H1 (cell line): ENCODE measurements around the gene CRYAB. TPM values are rescaled to one million over a fixed set of nuclear protein-coding genes. Genes with fewer than 3 reads are reported as not detected.

Experiments
- CTCF ChIA-PET: fragments of 300-600 bp; sonication (Branson Sonifier 250); formaldehyde crosslinking; loops from one replicate; lab custom pipeline; 2021; ENCODE audit not compliant: partially characterized antibody; lab: Charles Lee
- POLR2A ChIA-PET: fragments of 300-600 bp; sonication (Branson Sonifier 250); formaldehyde crosslinking; loops from one replicate; lab custom pipeline; 2021; ENCODE audit warnings: inconsistent platforms; ENCODE audit not compliant: partially characterized antibody; lab: Charles Lee
- DNase-seq, 2 experiments: peaks; one replicate each; pipeline versions ENCODE4 v3.0.0 to v3.0.0-alpha.2; 2010 to 2022; ENCODE audit warnings: low spot score in 2 of 2, low read depth in 1 of 2, mixed read lengths in 1 of 2
- FAIRE-seq: peaks from 2 replicates; lab custom pipeline; 2011; peaks lifted over from hg19 to GRCh38; lab: Jason Lieb, UNC
- H2AFZ ChIP-seq: 2 replicates; pipeline ENCODE4 v1.8.1; 2012; ENCODE audit warnings: low read length, inconsistent platforms
- H2AK5ac ChIP-seq: 2 replicates; pipeline ENCODE4 v1.6.1; 2013; ENCODE audit warnings: low read depth, low read length
- H2BK120ac ChIP-seq: replicated peaks from 2 replicates; pipeline ENCODE3; 2013; ENCODE audit warnings: low read depth, low read length, inconsistent platforms
- H2BK12ac ChIP-seq: 2 replicates; pipeline ENCODE4 v1.6.1; 2013; ENCODE audit warnings: low read depth, low read length
- H2BK15ac ChIP-seq: 2 replicates; pipeline ENCODE4 v1.6.1; 2013; ENCODE audit warnings: low read length
- H2BK20ac ChIP-seq: 2 replicates; pipeline ENCODE4 v1.6.1; 2013; ENCODE audit warnings: low read length
- H2BK5ac ChIP-seq: 2 replicates; pipeline ENCODE4 v1.6.1; 2013; ENCODE audit warnings: low read depth, low read length
- H3K14ac ChIP-seq: 2 replicates; pipeline ENCODE4 v1.6.1; 2013; ENCODE audit warnings: inconsistent platforms; ENCODE audit not compliant: insufficient read length
- H3K18ac ChIP-seq: 2 replicates; pipeline ENCODE4 v1.6.1; 2013; ENCODE audit warnings: low read length; ENCODE audit errors: extremely low read depth
- H3K23ac ChIP-seq: 2 replicates; pipeline ENCODE4 v1.6.1; 2013; ENCODE audit warnings: inconsistent platforms; ENCODE audit not compliant: insufficient read length
- H3K23me2 ChIP-seq: 2 replicates; pipeline ENCODE4 v1.6.1; 2013; ENCODE audit warnings: low read depth, low read length
- H3K27ac ChIP-seq: 2 replicates; pipeline ENCODE4 v1.6.1; 2011; ENCODE audit warnings: low read depth, low read length, inconsistent platforms
- H3K27me3 ChIP-seq, 4 experiments: replicated peaks in 1 of 4; 1 replicate in 1 of 4; 2 replicates in 3 of 4; pipeline versions ENCODE4 v1.6.1 to v1.8.1; 2011 to 2013; ENCODE audit warnings: low read length in 3 of 4, mild to moderate bottlenecking in 3 of 4, inconsistent platforms in 2 of 4, mixed read lengths in 2 of 4, moderate library complexity in 1 of 4; ENCODE audit not compliant: control insufficient read depth in 3 of 4, insufficient read depth in 3 of 4; ENCODE audit errors: extremely low read depth in 1 of 4
- H3K36me3 ChIP-seq, 4 experiments: 2 replicates each; pipeline versions ENCODE4 v1.6.1 to v1.8.1; 2011 to 2013; ENCODE audit warnings: mild to moderate bottlenecking in 4 of 4, low read length in 3 of 4, moderate library complexity in 2 of 4, control low read depth in 1 of 4, inconsistent platforms in 1 of 4; ENCODE audit not compliant: insufficient read depth in 4 of 4, control insufficient read depth in 2 of 4
- H3K4ac ChIP-seq: replicated peaks from 2 replicates; pipeline ENCODE3; 2013; ENCODE audit warnings: low read length, low read depth, mixed read lengths, inconsistent platforms; ENCODE audit not compliant: insufficient read length
- H3K4me1 ChIP-seq, 4 experiments: replicated peaks in 1 of 4; 1 replicate in 1 of 4; 2 replicates in 3 of 4; pipeline versions ENCODE4 v1.6.1 to v1.8.1; 2011 to 2013; ENCODE audit warnings: low read length in 3 of 4, inconsistent platforms in 2 of 4, mixed read lengths in 1 of 4; ENCODE audit not compliant: insufficient read depth in 4 of 4, control insufficient read depth in 3 of 4
- H3K4me2 ChIP-seq, 2 experiments: 2 replicates each; pipeline versions ENCODE4 v1.6.1 to v1.8.1; 2011 to 2013; ENCODE audit warnings: low read depth in 2 of 2, low read length in 2 of 2, control low read depth in 1 of 2, inconsistent platforms in 1 of 2, mild to moderate bottlenecking in 1 of 2; ENCODE audit not compliant: insufficient read depth in 1 of 2
- H3K4me3 ChIP-seq, 4 experiments: fragments of 200-600, 300-600 bp in 1 of 4; sonication (generic), shearing (Covaris generic), sonication (Bioruptor Twin) in 1 of 4; 2 replicates each; pipeline versions ENCODE4 v1.5.1 to v1.8.1; 2011 to 2016; ENCODE audit warnings: low read length in 4 of 4, low read depth in 3 of 4, control low read depth in 2 of 4, inconsistent platforms in 2 of 4, mild to moderate bottlenecking in 2 of 4, mixed read lengths in 1 of 4, moderate library complexity in 1 of 4; ENCODE audit not compliant: insufficient read depth in 2 of 4; ENCODE audit errors: extremely low read depth in 1 of 4
- H3K56ac ChIP-seq: replicated peaks from 2 replicates; pipeline ENCODE3; 2013; ENCODE audit warnings: low read depth, mild to moderate bottlenecking, mixed read lengths, low read length, inconsistent platforms; ENCODE audit not compliant: insufficient read length
- H3K79me1 ChIP-seq: 2 replicates; pipeline ENCODE4 v1.6.1; 2013; ENCODE audit warnings: low read depth, low read length, control low read depth
- H3K79me2 ChIP-seq, 2 experiments: 2 replicates each; pipeline versions ENCODE4 v1.6.1 to v1.8.1; 2012 to 2013; ENCODE audit warnings: low read length in 2 of 2, mild to moderate bottlenecking in 2 of 2, inconsistent platforms in 1 of 2; ENCODE audit not compliant: insufficient read depth in 2 of 2, control insufficient read depth in 1 of 2
- H3K9ac ChIP-seq, 4 experiments: replicated peaks in 1 of 4; 1 replicate in 1 of 4; 2 replicates in 3 of 4; pipeline versions ENCODE4 v1.6.1 to v1.8.1; 2011 to 2013; ENCODE audit warnings: low read depth in 3 of 4, low read length in 3 of 4, control low read depth in 2 of 4, mild to moderate bottlenecking in 2 of 4, moderate library complexity in 2 of 4, inconsistent platforms in 1 of 4; ENCODE audit errors: extremely low read depth in 1 of 4
- H3K9me3 ChIP-seq, 2 experiments: 2 replicates each; pipeline versions ENCODE4 v1.6.1 to v1.8.1; 2012 to 2013; ENCODE audit warnings: mild to moderate bottlenecking in 2 of 2, moderate library complexity in 2 of 2, control low read depth in 1 of 2, inconsistent platforms in 1 of 2, low read depth in 1 of 2, low read length in 1 of 2, mixed read lengths in 1 of 2; ENCODE audit not compliant: insufficient read depth in 2 of 2
- H4K20me1 ChIP-seq, 2 experiments: replicated peaks in 1 of 2; 2 replicates each; pipeline versions ENCODE3 to v1.8.1; 2011 to 2013; ENCODE audit warnings: inconsistent platforms in 2 of 2, low read length in 2 of 2, mild to moderate bottlenecking in 1 of 2; ENCODE audit not compliant: insufficient read depth in 2 of 2, control insufficient read depth in 1 of 2
- H4K5ac ChIP-seq: 2 replicates; pipeline ENCODE4 v1.6.1; 2013; ENCODE audit warnings: low read length, low read depth, mixed read lengths, inconsistent platforms; ENCODE audit not compliant: insufficient read length
- H4K8ac ChIP-seq: 2 replicates; pipeline ENCODE4 v1.8.0; 2013; ENCODE audit warnings: mild to moderate bottlenecking, moderate library complexity, low read length, inconsistent platforms; ENCODE audit not compliant: insufficient read depth; ENCODE audit errors: extremely low read depth
- H4K91ac ChIP-seq: replicated peaks from 2 replicates; pipeline ENCODE3; 2013; ENCODE audit warnings: low read length, mixed read lengths, inconsistent platforms; ENCODE audit not compliant: insufficient read length
- CBX5 ChIP-seq: fragments of 300-800, 300-1000 bp; sonication (generic); IDR thresholded peaks from 2 replicates; pipeline ENCODE4 v1.7.1; 2016; ENCODE audit warnings: antibody characterized with exemption, low read length, low read depth
- CHD2 ChIP-seq: IDR thresholded peaks from 2 replicates; pipeline ENCODE4 v1.6.1; 2012; ENCODE audit warnings: low read length, improper control_type of control experiment
- CTCF ChIP-seq, 3 experiments: IDR thresholded peaks; 1 replicate in 2 of 3; 2 replicates in 1 of 3; pipeline versions ENCODE4 v1.5.1 to v1.6.1; 2011; ENCODE audit warnings: low read length in 3 of 3, mild to moderate bottlenecking in 3 of 3, inconsistent platforms in 2 of 3, low read depth in 1 of 3, moderate library complexity in 1 of 3; ENCODE audit not compliant: insufficient read depth in 1 of 3; ENCODE audit errors: control extremely low read depth in 1 of 3
- JUN ChIP-seq: IDR thresholded peaks from 2 replicates; pipeline ENCODE4 v1.6.1; 2011; ENCODE audit warnings: low read depth, mild to moderate bottlenecking, improper control_type of control experiment, low read length
- PHF8 ChIP-seq: fragments of 200-600 bp; sonication (generic); conservative IDR thresholded peaks from 2 replicates; pipeline ENCODE4 v1.7.1; 2012; ENCODE audit warnings: low read depth, mild to moderate bottlenecking, inconsistent platforms, low read length, moderate library complexity
- POLR2A ChIP-seq, 2 experiments: IDR thresholded peaks; 1 replicate in 1 of 2; 2 replicates in 1 of 2; pipeline ENCODE4 v1.6.1; 2011; ENCODE audit warnings: low read depth in 2 of 2, low read length in 2 of 2, mild to moderate bottlenecking in 2 of 2; ENCODE audit errors: control extremely low read depth in 1 of 2
- TAF7 ChIP-seq: optimal IDR thresholded peaks from 2 replicates; pipeline ENCODE3; 2011; ENCODE audit warnings: low read depth, mild to moderate bottlenecking, inconsistent platforms, low read length, moderate library complexity, borderline replicate concordance
- YY1 ChIP-seq: IDR thresholded peaks from 2 replicates; pipeline ENCODE4 v1.6.1; 2011; ENCODE audit warnings: low read depth, mild to moderate bottlenecking, low read length
- WGBS, 2 experiments: shearing (Covaris generic) in 1 of 2; methylation state at CpG; one replicate each; pipeline versions ENCODE4 v1.1.6 to v1.1.7; 2013 to 2015; ENCODE audit warnings: low lambda C conversion rate in 2 of 2, mixed read lengths in 2 of 2, inconsistent platforms in 1 of 2, low coverage in 1 of 2, missing lambda C conversion rate in 1 of 2; ENCODE audit not compliant: insufficient replicate concordance in 2 of 2, insufficient coverage in 1 of 2, insufficient read length in 1 of 2; ENCODE audit errors: extremely low coverage in 1 of 2, missing lambda C conversion rate in 1 of 2; 5-methylcytosine and 5-hydroxymethylcytosine counted together
- polyA plus RNA-seq, 7 experiments: library from polyadenylated mRNA; depleted of rRNA in 3 of 7; stranded (reverse) in 5 of 7; unstranded in 2 of 7; fragments of >200 nt in 5 of 7; fragments of 200-250 nt in 2 of 7; gene quantifications; 1 replicate in 5 of 7; 2 replicates in 1 of 7; 4 replicates in 1 of 7; pipeline versions ENCODE4 v1.2.1 to v1.2.3, GENCODE V29; 2011 to 2013; ENCODE audit warnings: missing spikeins in 2 of 7, mixed read lengths in 2 of 7
- total RNA-seq: library from RNA; stranded (reverse); fragmentation: NEBNext Ultra II Directional; extraction: Animal tissue kit (Norgen Biotek cat#: 25700); gene quantifications from 2 replicates; pipeline ENCODE4 v1.2.1, GENCODE V29; 2021

Gene CRYAB
- total and polyA plus RNA-seq, 2 of the 8 experiments (the other 6 are each of a cell fraction or from before 2014, with no cell fraction given): 1.9 to 2.0 TPM

DNA sequence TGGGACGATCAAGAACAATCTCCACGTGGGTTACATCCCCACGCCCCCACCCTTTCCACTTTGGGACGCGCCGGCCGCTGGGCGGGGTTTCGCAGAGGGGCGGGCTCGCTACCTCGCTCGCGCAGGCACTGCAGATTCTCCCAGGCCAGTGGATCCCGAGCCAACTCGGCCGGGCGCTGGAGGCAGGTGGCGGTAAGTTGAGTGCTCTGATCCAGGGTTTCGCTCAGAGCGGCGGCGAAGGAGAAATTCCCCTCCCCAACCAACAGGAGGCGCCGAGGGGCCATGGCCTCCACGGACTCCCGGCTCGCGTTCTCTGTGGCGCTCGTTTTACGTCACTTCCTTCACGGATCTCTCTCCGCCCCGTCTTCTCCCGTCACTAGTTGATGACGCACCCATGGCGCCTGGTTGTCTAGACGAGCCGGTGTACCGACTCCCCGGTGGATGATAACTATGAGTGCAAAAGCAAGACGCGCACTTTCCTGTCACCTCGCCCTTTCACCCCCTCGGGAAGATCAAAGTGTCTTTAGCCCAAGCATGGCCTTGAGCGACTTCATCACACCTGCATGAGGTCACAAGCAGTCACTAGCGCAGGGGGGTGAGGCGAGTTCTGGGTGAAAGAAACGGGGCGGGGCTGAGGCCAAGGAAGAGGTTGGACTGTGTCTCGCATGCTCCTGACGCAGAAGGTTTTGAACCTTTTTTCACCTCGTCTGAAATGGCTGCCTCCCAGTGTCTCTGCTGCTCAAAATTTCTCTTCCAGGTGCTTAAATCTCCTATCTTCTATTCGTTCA is 32.5 kb downstream of the CRYAB start, which contains the start of the genes CFAP68 and FDXACB1:
CFAP68 (plus strand) TSS at position 693 of the 788 bp plus-strand sequence; CDS start at position 713, 20 bp downstream.
FDXACB1 (minus strand) TSS at position 317 of the 788 bp plus-strand sequence; CDS start at position 284, 33 bp downstream.
- H2AK5ac ChIP-seq: peak within 1 kb of the TSS; percentile 43; the same call in 1 of the 2 replicates
- H3K79me2 ChIP-seq: no peaks in the 10 kb centered on the region
- peaks cover 2% of the 10 kb centered on the region; the same call in 1 of the 2 replicates for H3K23me2 ChIP-seq
- peak within 1 kb of the TSS; percentile 59 for H3K56ac ChIP-seq
- no peaks in the 10 kb centered on the region for H3K9me3 ChIP-seq
- CTCF ChIA-PET: interaction anchor here (0.8 to 6.2 kb wide), 16 partner anchors 10 to 516 kb away, joined by 3 to 36 read pairs (median 4); no protein-coding TSS in a partner anchor
- peak within 1 kb of the TSS; percentile 89 for H4K5ac ChIP-seq
- H3K4me2 ChIP-seq: peak within 1 kb of the TSS; percentile 80 to 95
- 0 out of 2 replicates have a peak within 1 kb of the TSS, but pooled peaks have one; percentile 84 for H2BK15ac ChIP-seq
- peak within 1 kb of the TSS; percentile 73 for H3K4ac ChIP-seq
- no peaks in the 10 kb centered on the region for H4K20me1 ChIP-seq
- H3K18ac ChIP-seq: peak within 1 kb of the TSS; percentile 86; the same call in 1 of the 2 replicates
- no peak within 1 kb of the TSS for H3K14ac ChIP-seq
- H3K4me1 ChIP-seq: no peaks in the 10 kb centered on the region
- H3K23ac ChIP-seq: no peak within 1 kb of the TSS
- peak within 1 kb of the TSS; percentile 40; the same call in 1 of the 2 replicates for H2BK12ac ChIP-seq
- POLR2A ChIA-PET: interaction anchor here (1.2 to 1.5 kb wide), 3 partner anchors 8 to 112 kb away, joined by 4 to 6 read pairs (median 4); partner anchors contain the start of gene ALG9
- H3K36me3 ChIP-seq: no peaks in the 10 kb centered on the region
- 2% methylated on average over 41 of the region's 55 CpGs; no CpG with 5 or more reads in 1 of the 2 experiments for WGBS, 2 experiments
- peak within 1 kb of the TSS; percentile 68 to 89 (median 82) for H3K9ac ChIP-seq
- 0 out of 2 replicates have a peak, but pooled peaks cover 2% of the 10 kb centered on the region for H3K79me1 ChIP-seq
- H3K27ac ChIP-seq: peak within 1 kb of the TSS; percentile 95
- H2AFZ ChIP-seq: peak within 1 kb of the TSS; percentile 96
- H4K8ac ChIP-seq: peak within 1 kb of the TSS; percentile 91; the same call in 1 of the 2 replicates
- peak within 1 kb of the TSS; percentile 81 for H4K91ac ChIP-seq
- no peak within 1 kb of the TSS for H2BK20ac ChIP-seq
- FAIRE-seq (peak; percentile 72), DNase-seq (peak; percentile 94 to 98)
- H2BK5ac ChIP-seq: peak within 1 kb of the TSS; percentile 97
- H2BK120ac ChIP-seq: peak within 1 kb of the TSS; percentile 11
- H3K27me3 ChIP-seq: no peaks in the 10 kb centered on the region
- H3K4me3 ChIP-seq: peak within 1 kb of the TSS; percentile 66 to 93 (median 82)
- TF ChIP-seq CHD2 (no peak), POLR2A (IDR thresholded peaks at IDR 0.05; ENCODE audit: control extremely low read depth in 1 of 2, low read depth in 2 of 2, low read length in 2 of 2) (peak; percentile 67 to 77), CBX5 (no peak), JUN (no peak), PHF8 (peak; percentile 91), CTCF (IDR thresholded peaks at IDR 0.05; ENCODE audit: control extremely low read depth in 1 of 3, insufficient read depth in 1 of 3, low read depth in 1 of 3, low read length in 3 of 3) (peak; percentile 91 to 98 (median 97)), YY1 (peak; percentile 79), TAF7 (peak; percentile 86)
